ENCODE results near the gene KRTAP16-1. TPM values are rescaled to one million over a fixed set of nuclear protein-coding genes. Genes with fewer than 3 reads are reported as not detected.

KRTAP16-1 gene
- total and polyA plus RNA-seq, 4 donors = not detected

DNA sequence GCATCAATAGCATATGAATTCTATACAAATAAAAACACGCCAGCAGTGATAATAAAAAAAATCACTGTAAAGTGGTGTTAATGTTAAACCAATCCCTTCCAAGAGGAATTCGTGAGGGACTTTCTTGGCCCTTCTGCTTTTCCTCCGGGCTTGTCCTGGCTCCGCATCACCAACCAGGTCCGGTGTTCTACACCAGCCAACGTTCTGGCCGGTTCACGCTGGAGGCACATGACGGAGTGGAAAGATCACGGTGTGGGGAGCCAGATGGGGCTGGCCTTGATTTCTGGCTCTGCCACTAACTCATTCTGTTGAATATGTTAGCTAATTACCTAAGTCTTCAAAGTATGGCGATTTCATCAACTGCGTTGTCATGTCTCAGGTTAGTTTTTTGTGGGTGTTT, 5.0 kb downstream of the KRTAP16-1 start:
- WGBS (ENCODE audit: insufficient coverage) = 67% methylated on average over 3 of the region's 12 CpGs
- Histone ChIP-seq H3K9me3 (ENCODE audit: control insufficient read depth, insufficient read depth, low read length) (peaks cover 1% of the 10 kb centered on the region), H3K4me1 (ENCODE audit: control insufficient read depth, insufficient read depth, low read length) (peaks cover 17% of the 10 kb centered on the region), H3K27ac (ENCODE audit: low read depth, low read length) (no peak overlapping the region), H3K4me3 (ENCODE audit: low read depth, low read length) (no peak overlapping the region), H3K27me3 (ENCODE audit: control insufficient read depth, insufficient read depth, low read length) (no peaks in the 10 kb centered on the region), H3K36me3 (ENCODE audit: control insufficient read depth, insufficient read depth, low read length) (no peaks in the 10 kb centered on the region)
- peak in 1 of 6 donors; percentile 20 for DNase-seq (ENCODE audit: low read depth in 4 of 6, low spot score in 6 of 6)

GRCh38 chr17:41302981-41303380, 6.1 kb downstream of the KRTAP16-1 start:
- no peak overlapping the region for H3K27ac ChIP-seq (ENCODE audit: low read depth, low read length)
- H3K4me3 ChIP-seq (ENCODE audit: low read depth, low read length) = no peak overlapping the region
- no peaks in the 10 kb centered on the region for H3K27me3 ChIP-seq (ENCODE audit: control insufficient read depth, insufficient read depth, low read length)
- peaks cover 6% of the 10 kb centered on the region for H3K4me1 ChIP-seq (ENCODE audit: control insufficient read depth, insufficient read depth, low read length)
- WGBS (ENCODE audit: insufficient coverage) = 67% methylated on average over 3 of the region's 4 CpGs
- H3K36me3 ChIP-seq (ENCODE audit: control insufficient read depth, insufficient read depth, low read length) = no peaks in the 10 kb centered on the region
- peak in 1 of 6 donors; percentile 21 for DNase-seq (ENCODE audit: low read depth in 4 of 6, low spot score in 6 of 6)
- H3K9me3 ChIP-seq (ENCODE audit: control insufficient read depth, insufficient read depth, low read length) = peaks cover 1% of the 10 kb centered on the region

DNA sequence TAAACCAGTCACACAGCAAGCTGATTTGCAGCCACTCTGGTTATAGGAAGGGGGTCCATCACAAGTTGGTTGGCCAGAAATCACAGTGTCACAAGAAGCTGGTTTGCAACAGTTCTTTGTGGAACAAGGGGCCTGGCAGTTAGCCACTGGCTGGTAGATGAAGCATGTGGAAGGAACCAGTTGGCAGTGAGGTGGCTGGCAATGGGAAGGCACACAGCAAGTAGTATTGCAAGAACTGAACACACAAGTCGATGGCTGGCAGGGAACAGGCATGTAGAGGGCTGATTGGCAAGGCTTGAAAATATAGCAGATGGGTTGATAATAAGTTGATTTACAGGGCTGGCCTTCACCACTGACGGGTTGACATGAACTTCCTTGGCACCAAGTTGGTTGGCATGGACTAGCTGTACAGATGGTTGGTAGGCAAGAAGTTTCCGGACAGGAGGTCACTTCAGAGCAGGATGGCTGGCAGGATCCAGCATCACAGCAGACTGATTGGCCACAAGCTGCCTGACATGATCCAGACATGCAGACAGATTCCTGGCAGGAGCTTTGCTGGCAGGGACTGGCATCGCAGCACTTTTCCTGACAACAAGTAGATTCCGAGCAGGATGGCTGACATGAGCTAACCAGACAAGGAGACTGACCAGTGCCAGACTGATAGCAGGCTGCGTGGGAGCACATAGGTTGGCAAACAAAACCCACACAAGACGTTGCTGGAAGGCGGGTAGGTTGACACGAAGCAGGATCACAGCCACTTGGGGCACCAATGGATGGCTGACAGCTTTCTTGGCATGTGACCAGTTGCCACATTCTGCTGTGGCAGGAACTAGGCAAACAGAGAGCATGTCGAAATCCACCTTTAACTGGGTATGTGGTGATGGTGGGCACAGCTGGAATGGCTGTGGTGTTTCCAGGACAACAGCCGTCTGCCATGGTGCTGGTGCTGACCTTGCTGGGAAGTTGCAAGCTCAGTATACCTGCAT, 6.9 kb downstream of the KRTAP16-1 start, which contains the start of gene KRTAP29-1:
Gene KRTAP29-1, minus strand, starts transcription at position 936 of the 986 bp plus-strand sequence. Its CDS starts 0 bp downstream, at position 936.
- no peaks in the 10 kb centered on the region for H3K27me3 ChIP-seq (ENCODE audit: control insufficient read depth, insufficient read depth, low read length)

DNA sequence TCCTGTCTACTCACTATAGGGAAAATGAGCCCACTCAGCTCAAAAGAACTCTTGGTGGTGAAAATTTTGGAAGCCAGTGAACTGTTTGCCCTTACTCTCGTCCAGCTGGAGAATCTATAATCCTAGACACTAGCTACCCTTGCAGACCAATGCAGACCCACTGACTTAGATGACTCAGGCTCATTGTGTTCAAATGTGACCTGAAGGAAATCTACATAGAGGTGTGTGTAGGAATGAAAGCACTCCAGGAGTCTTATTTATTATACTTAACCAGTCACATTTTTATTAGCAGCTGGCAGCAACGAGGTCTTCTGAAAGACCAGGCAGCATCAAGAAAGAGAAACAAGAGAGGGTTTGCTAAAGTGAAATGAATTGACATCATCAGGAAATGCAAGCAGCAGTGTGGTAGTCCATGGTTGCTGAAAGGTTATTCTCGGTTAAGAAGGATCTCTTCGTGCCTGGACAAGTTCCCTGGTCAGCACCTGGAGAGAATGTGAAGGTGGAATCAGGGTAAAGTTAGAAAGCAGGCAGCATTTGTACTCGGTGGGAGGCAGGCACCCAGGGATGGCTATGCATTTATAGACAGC, 7.8 kb downstream of the KRTAP16-1 start:
- Histone ChIP-seq H3K27ac (ENCODE audit: low read depth, low read length) (no peak overlapping the region), H3K9me3 (ENCODE audit: control insufficient read depth, insufficient read depth, low read length) (peaks cover 1% of the 10 kb centered on the region), H3K4me3 (ENCODE audit: low read depth, low read length) (no peak overlapping the region), H3K36me3 (ENCODE audit: control insufficient read depth, insufficient read depth, low read length) (no peaks in the 10 kb centered on the region), H3K27me3 (ENCODE audit: control insufficient read depth, insufficient read depth, low read length) (no peaks in the 10 kb centered on the region), H3K4me1 (ENCODE audit: control insufficient read depth, insufficient read depth, low read length) (no peaks in the 10 kb centered on the region)
- DNase-seq (ENCODE audit: low read depth in 4 of 6, low spot score in 6 of 6) = no peak
- 82% methylated on average over 4 of the region's 5 CpGs for WGBS (ENCODE audit: insufficient coverage)

More for the DNA sequence above, 6.9 kb downstream of the KRTAP16-1 start, which contains the start of gene KRTAP29-1:
- Histone ChIP-seq H3K4me1 (ENCODE audit: control insufficient read depth, insufficient read depth, low read length) (no peaks in the 10 kb centered on the region), H3K36me3 (ENCODE audit: control insufficient read depth, insufficient read depth, low read length) (no peaks in the 10 kb centered on the region), H3K27ac (ENCODE audit: low read depth, low read length) (no peak within 1 kb of the TSS), H3K9me3 (ENCODE audit: control insufficient read depth, insufficient read depth, low read length) (peaks cover 1% of the 10 kb centered on the region), H3K4me3 (ENCODE audit: low read depth, low read length) (no peak within 1 kb of the TSS)
- WGBS (ENCODE audit: insufficient coverage) = 66% methylated on average over 11 of the region's 11 CpGs
- peak in 2 of 6 donors; percentile 55 to 96 for DNase-seq (ENCODE audit: low read depth in 4 of 6, low spot score in 6 of 6)

- Histone ChIP-seq H3K4me1 (ENCODE audit: control insufficient read depth, insufficient read depth, low read length) (no peaks in the 10 kb centered on the region), H3K4me3 (ENCODE audit: low read depth, low read length) (no peak overlapping the region), H3K36me3 (ENCODE audit: control insufficient read depth, insufficient read depth, low read length) (no peaks in the 10 kb centered on the region), H3K9me3 (ENCODE audit: control insufficient read depth, insufficient read depth, low read length) (peaks cover 1% of the 10 kb centered on the region), H3K27ac (ENCODE audit: low read depth, low read length) (no peak overlapping the region), H3K27me3 (ENCODE audit: control insufficient read depth, insufficient read depth, low read length) (no peaks in the 10 kb centered on the region)
- no peak for DNase-seq (ENCODE audit: low read depth in 4 of 6, low spot score in 6 of 6)
- WGBS (ENCODE audit: insufficient coverage) = 78% methylated on average over 12 of the region's 20 CpGs
Observed at GRCh38 chr17:41298458-41299135, 10.5 kb downstream of the KRTAP16-1 start.

- no peaks in the 10 kb centered on the region for H3K36me3 ChIP-seq (ENCODE audit: control insufficient read depth, insufficient read depth, low read length)
- peak in 1 of 6 donors; percentile 78 for DNase-seq (ENCODE audit: low read depth in 4 of 6, low spot score in 6 of 6)
- peaks cover 1% of the 10 kb centered on the region for H3K9me3 ChIP-seq (ENCODE audit: control insufficient read depth, insufficient read depth, low read length)
- no peaks in the 10 kb centered on the region for H3K4me1 ChIP-seq (ENCODE audit: control insufficient read depth, insufficient read depth, low read length)
- no CpG with 5 or more reads among the region's 1 CpG for WGBS (ENCODE audit: insufficient coverage)
- H3K27ac ChIP-seq (ENCODE audit: low read depth, low read length) = no peak overlapping the region
- H3K4me3 ChIP-seq (ENCODE audit: low read depth, low read length) = no peak overlapping the region
- no peaks in the 10 kb centered on the region for H3K27me3 ChIP-seq (ENCODE audit: control insufficient read depth, insufficient read depth, low read length)
Observed at GRCh38 chr17:41296846-41297245, 12.3 kb downstream of the KRTAP16-1 start.

DNA sequence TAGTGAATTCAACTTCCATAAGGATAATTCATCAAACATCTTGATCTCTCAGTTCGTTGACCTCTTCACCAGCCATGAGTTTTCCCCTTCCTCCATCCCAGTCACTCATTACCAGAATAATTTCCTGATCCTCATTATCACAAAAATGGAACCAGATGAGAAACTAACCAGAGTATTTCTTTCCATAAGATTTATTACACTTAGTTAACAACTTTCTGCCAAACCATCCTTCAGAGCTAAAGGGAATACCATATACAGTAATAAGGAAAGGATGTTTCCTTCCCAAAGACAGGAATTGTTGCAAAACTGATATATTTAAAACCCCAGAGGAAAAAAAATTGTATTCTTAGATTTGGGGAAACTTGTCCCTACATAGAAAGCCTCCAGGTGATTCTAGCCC, 15.1 kb downstream of the KRTAP16-1 start:
- DNase-seq (ENCODE audit: low read depth in 4 of 6, low spot score in 6 of 6) = no peak
- H3K4me3 ChIP-seq (ENCODE audit: low read depth, low read length) = no peak overlapping the region
- H3K27ac ChIP-seq (ENCODE audit: low read depth, low read length) = no peak overlapping the region
- no peaks in the 10 kb centered on the region for H3K27me3 ChIP-seq (ENCODE audit: control insufficient read depth, insufficient read depth, low read length)
- no peaks in the 10 kb centered on the region for H3K4me1 ChIP-seq (ENCODE audit: control insufficient read depth, insufficient read depth, low read length)
- 75% methylated on average over 1 of the region's 1 CpG for WGBS (ENCODE audit: insufficient coverage)
- no peaks in the 10 kb centered on the region for H3K9me3 ChIP-seq (ENCODE audit: control insufficient read depth, insufficient read depth, low read length)
- no peaks in the 10 kb centered on the region for H3K36me3 ChIP-seq (ENCODE audit: control insufficient read depth, insufficient read depth, low read length)

DNA sequence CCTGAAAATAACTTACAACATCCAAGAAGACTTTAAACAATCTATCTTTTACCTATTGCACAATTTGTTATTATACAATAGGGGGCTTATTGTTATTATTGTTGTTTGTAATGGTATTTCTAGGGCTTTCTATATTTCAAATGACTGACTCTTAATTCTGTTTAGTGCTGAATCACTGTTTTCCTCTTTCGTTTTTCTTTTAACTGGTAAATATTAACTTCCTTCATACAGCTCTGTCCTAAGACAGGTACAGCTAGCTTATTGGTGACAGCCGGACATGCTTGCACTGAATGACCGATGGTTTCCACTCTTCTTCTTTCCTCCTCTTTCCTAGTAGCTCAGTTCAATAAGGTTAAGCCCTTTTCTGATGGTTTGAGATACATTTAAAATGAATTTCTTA, 22.1 kb downstream of the KRTAP16-1 start:
- H3K36me3 ChIP-seq (ENCODE audit: control insufficient read depth, insufficient read depth, low read length) = no peaks in the 10 kb centered on the region
- no peak overlapping the region for H3K27ac ChIP-seq (ENCODE audit: low read depth, low read length)
- no peak for DNase-seq (ENCODE audit: low read depth in 4 of 6, low spot score in 6 of 6)
- no peaks in the 10 kb centered on the region for H3K27me3 ChIP-seq (ENCODE audit: control insufficient read depth, insufficient read depth, low read length)
- no peaks in the 10 kb centered on the region for H3K4me1 ChIP-seq (ENCODE audit: control insufficient read depth, insufficient read depth, low read length)
- H3K9me3 ChIP-seq (ENCODE audit: control insufficient read depth, insufficient read depth, low read length) = no peaks in the 10 kb centered on the region
- 100% methylated on average over 1 of the region's 3 CpGs for WGBS (ENCODE audit: insufficient coverage)
- H3K4me3 ChIP-seq (ENCODE audit: low read depth, low read length) = no peak overlapping the region

DNA sequence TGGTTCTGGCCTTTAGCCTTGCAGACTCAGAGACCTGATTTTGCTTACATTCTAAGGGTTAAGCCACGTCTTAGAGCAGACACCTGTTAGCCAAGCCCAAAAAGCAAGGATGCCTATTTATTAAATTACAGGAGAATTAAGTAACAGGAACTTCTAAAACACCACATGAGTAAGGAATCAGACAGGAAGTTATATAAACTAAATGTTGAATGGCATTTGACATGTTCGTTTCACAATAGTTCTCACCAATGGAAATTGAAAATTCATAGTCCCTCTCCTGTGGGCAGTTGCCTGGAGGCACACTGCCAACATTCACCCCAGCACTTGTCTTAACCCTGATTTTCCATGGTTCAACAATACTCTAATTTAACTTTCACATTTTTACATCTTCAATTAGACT, 24.6 kb downstream of the KRTAP16-1 start:
- Histone ChIP-seq H3K4me3 (ENCODE audit: low read depth, low read length) (no peak overlapping the region), H3K4me1 (ENCODE audit: control insufficient read depth, insufficient read depth, low read length) (no peaks in the 10 kb centered on the region), H3K27me3 (ENCODE audit: control insufficient read depth, insufficient read depth, low read length) (no peaks in the 10 kb centered on the region), H3K36me3 (ENCODE audit: control insufficient read depth, insufficient read depth, low read length) (no peaks in the 10 kb centered on the region), H3K27ac (ENCODE audit: low read depth, low read length) (no peak overlapping the region), H3K9me3 (ENCODE audit: control insufficient read depth, insufficient read depth, low read length) (no peaks in the 10 kb centered on the region)
- WGBS (ENCODE audit: insufficient coverage) = no CpG with 5 or more reads among the region's 2 CpGs
- DNase-seq (ENCODE audit: low read depth in 4 of 6, low spot score in 6 of 6) = peak in 1 of 6 donors; percentile 0

Measured in spinal cord (tissue), 10 donors.